GM21529 (cell line): ENCODE data around the gene GPR3.
"Not testable (repeated sequence)": the region's sequence is repeated elsewhere in the genome, so short reads cannot be mapped to it uniquely, and the experiment has no call there.

Experiments used
- ATAC-seq: cut with Tn5 transposase; IDR thresholded peaks from one replicate; pipeline ENCODE4 v1.9.1; 2021; ENCODE audit not compliant: unreplicated experiment

The GPR3 gene

DNA sequence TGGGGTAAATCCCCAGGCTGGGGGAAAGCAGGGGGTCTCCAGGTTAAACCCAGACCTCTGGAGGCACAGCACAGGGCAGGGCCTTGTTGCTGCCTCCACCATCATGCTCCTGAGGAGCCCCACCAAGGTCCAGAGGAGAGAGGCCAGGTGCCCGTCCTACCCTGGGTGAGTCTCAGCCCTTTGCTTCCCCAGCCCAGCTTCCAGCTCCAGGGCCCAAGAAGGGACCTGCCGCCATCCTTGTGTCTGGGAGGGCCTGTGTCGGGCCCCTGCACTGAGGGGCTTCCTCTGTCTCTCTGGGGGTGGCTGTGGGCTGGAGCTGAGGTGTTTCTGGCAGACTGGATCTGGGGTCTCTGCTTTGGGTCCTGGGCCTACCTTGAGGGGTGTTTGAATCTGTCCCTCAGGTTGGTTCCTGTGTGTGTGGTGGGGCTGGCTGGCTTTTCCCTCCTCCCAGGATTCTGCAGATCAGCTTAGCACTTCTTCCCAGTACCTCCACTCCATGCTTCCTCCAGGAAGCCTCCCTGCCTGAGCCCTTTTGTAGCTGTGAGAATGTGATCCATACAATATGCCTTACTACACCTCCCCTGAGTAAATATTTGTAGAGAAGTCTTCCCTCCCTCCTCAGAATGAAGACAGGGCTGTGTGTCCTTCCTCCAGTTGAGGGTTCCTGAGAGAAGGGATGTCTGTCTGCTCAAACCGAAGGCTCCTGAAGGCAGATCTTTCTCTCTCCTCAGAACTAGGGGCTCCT, 6.2 kb downstream of the GPR3 start:
- ATAC-seq = no peak

DNA sequence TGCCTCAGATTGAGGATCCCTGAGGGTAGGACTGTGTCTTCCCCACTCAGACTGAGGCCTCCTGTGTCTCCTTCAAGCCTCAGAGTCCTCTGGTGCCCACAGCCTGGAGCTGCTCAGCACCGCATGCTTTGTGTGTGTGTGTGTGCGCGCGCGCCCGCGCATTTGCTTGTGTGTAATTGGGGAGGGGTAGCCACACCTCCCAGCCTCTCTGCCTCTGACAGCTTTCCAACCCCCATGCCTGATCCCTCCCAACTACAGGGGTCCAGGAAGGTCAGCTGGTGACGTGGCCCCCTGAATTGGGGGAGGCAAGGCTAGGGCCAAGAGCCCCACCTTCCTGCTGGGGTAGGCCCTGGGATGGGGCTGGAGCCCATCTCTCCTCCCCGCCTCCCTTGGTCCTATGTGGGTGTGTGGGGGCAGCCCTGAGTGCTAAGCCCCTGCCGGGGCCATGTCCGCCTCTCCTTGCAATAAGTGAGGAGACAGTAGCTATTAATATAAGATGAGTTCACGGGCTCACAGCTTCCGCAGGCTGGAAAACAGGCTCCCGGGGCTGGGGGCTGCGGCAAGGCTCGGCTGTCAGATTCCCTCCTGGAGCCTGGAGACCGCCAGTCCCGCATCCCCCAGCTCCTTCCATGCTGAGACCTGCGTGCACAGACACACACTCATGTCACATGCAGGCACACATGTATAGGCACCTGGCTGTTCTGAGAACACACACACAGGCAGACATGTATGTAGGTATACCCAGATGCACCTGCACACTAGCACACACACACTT, 7.0 kb downstream of the GPR3 start:
- no peak for ATAC-seq

DNA sequence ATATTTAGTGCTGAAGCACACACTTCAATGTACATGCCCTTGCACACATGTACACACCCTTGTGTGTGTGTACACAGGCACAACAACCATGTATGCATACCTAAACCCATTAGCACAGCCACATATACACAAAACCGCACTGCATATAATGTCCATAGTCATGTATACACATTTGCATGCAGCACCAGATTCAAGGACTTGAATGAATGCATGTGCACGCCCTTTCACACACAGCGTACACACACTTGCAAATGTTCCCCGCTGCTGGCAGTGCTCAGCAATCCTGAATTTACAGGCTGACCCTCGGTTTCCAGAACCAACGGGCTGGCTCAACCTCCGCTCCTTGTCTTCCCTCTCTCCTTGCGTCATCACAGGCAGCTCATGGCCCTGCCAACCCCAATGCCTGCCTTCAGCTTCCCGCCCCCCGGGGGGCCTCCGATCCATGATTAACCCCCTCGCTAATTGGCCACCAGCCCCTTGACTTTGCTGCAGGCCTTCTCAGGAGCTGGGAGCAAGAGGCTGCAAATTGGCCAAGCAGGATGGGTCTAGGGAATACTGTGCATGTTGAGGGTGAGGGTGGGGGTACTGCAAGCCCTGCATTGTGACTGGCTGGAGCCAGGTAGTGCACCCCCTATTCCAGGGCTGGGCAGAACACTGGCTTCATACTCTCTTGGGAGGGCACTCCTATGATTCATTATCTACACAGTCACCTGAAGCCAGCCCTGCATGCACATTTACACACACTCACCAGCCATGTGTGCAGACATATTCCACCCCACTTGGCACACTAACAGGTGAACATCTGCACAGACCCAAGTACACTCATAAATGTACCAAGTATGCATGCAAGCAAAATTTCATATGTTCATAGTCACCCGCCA, 7.9 kb downstream of the GPR3 start:
- ATAC-seq = no peak

DNA sequence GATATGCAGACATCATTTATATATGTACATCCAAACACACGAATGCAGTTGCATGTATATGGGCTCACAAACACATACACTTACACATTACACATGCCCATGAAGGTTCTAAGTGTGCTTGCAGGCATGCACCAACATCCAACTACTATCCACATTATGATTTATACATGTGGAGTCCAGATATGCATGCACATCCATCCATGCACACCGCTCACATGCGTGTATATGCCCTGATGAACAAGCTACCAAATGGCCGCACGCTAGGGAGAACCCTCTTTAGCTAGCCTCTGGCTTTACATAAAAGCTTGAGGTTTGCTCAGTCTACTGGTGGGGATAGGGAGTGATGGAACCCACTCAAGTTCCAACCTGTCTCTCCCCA, 8.5 kb downstream of the GPR3 start:
- ATAC-seq = no peak

DNA sequence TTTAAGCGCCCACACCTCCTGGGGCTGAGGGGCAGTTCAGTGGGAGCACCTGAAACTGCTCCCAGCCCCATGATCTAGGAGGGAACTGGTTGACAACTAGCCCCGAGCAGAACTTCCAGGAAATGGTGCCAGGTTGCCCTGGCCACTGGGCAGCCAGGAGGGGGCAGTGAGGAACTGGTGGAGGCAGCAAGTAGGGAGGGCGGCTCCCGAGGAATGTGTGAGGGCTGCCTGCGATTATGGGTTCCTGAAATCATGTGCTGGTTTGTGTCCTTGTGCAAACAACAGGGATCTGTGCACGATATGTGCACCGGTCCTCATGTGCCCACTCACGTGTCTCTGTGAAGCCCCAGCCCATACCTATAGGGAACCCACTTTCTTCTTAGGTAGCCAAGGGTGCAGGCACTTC, 9.9 kb downstream of the GPR3 start:
- ATAC-seq = no peak

DNA sequence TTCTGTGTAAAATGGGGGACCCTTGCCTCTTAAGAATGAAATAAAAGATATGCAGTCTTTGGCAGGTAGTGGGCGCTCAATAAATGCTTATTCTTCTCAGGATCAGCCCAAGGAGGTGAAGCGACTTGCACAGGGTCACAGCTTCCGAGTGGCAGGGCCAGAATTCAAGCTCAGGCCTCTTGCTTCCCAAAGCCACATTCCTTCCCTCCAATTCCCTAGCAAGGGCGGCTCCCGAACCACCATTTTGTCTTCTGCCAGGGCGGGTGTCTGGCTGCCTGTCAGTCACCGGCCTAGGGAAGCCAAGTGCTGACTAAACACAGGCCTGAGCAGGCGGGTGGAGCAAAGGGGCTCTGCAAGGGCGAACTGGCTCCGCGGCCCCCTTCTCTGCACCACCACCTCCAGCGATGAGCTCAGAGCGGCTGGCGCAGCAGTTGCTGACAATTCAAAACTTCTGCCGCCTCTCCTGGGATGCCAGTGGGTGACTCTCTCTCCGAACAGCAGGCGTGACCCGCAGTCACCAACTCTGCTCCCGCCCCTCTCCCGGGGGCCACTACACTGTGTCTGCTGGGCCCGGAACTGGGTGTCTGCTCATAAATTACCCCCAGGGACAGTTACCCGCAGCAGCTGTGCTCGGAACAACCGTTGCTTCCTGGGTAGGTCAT, 10.8 kb downstream of the GPR3 start:
- no peak for ATAC-seq

DNA sequence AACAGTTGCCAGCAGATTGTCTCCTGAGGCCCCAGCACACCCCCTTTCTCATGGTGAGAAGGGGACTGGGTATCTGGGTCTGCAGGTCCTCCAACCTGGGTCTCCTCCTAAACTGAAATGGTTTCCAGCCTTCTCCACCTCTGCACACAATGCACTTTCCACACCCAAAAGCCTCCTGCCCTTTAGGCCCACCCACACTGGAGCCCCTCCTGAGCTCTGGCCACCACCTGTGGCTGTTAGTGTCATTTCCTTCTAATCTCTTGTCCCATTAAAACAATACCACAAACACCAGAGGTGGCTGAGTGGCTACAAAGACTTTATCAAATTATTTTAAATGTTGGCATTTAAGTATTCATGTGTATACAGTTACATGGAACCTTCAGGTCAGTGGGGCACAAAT, 11.5 kb downstream of the GPR3 start:
- ATAC-seq = no peak

DNA sequence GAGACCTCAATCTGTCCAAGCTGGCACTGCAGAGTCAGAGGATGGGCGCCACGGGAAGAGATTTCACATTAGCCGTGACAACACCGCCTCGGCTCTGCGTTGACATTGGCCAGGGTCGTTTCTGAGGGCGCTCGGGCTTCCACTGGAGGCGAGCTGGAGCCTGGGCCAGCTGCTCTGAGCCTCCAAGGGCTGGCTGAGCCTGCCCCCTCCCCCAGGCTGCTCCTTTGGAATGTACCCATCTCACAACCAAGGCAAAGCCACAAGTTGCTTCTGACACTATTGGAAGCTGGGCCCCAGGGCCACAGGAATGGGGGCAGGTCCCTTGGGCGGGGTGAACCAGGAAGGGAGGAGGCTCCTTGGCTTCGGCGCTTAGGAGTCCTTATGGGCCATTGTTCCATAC, 12.7 kb downstream of the GPR3 start:
- no peak for ATAC-seq

DNA sequence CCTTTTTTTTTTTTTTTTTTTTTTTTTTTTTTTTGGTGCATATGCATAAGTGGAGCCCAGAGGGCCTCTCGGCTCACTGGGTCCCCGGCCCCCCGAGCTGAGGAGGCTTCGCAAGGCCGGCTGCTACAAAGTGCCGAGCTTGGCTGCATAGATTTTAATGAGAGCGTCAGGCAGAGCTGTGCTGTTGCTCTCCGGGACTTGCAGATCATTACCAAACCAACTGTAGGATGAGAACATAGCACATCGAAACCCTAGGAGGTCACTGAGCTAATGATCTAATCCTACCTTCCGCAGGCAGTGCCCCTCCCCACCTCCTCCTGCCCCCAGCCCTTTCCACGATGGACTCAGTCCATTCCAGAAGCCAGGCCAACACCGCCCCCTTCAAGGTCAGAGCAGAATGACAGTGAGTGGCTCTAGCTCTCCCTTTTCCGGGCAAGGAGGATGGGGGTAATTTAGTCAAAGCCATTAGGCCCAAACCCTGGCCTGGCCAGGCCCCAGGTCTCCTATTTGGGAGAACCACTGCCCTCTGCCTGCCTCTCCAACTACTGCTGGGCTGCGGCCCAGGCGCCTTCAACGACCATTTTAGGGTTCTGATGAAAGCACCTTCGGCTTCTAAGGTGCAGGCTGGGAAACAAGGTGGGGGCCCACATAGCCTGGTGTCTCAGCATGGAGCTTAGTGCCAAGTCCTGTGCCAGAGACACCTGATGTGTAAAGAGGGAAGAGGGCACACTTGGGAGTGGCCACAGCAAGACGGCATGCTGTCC, 13.4 kb downstream of the GPR3 start:
- not testable (repeated sequence) for ATAC-seq

DNA sequence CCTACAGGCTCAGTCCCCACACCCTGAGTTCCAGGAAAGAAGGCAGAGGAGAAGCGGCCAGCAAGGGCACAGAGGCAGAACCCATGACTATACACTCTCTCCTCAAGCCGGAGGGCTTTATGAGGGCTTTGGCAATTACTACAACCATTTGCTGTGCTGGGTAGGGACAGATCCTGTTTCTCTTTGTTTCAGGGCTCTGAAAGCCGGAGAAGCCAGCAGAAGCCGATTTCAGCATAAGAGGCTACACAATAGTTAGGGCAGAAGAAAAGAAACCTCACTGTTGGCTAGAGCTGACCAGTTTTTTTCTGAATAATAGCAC, 13.9 kb downstream of the GPR3 start:
- ATAC-seq = no peak

DNA sequence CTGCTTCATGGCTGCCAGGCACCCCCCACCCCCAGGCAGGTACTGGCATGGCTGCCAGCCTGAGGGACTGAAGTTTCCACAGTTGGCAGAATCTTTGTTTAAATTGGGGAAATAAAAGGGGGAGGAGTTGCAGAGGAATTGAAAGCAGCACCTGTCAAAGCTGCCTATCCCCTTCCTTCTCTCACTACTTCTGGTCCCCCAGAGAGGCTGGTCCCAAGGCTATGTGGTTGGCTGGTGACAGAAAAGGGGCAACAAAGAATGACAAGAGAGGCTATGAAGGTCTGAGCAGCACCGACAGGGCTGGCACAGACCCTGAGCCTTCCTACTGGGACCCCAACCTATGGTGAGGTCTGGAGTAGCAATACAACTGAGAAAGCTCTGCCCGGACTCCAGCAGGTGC, 14.4 kb downstream of the GPR3 start:
- not testable (repeated sequence) for ATAC-seq

DNA sequence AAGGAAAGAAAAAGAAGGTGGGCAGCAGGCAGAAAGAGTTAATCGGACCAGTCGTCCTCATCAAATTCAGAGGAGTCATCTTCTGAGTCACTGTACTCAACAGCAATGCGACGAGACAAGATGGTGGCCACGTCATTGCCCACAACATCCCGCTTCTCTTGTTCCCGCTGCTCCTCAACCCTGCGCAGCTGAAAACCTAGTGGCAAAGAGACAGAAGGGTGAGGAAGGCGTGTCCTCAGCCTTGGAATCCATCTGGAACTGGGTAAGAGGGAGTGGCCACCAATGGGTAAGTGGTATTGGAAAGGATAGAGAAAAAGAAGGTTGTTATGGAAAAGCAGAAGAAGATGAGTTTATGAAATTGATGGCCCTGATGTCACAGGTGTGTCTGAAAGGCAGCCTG, 15.7 kb downstream of the GPR3 start:
- no peak for ATAC-seq

DNA sequence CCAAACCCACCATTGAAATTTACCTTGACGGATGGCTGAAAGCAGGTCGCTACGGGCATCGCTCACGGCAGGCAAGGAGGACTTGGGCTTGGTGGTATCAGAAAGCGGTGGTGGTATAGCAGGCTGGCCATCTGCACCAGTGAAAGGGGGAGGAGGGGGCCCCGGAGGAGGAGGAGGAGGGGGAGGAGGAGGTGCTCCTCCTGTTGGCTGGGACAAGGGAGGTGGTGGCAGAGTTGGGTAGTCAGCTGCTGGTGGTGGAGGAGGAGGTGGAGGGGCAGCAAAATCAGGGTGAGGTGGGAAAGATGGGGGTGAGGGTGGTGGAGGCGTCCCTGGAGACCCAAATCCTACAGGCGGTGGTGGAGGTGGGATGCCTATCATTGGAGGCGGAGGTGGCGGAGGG, 17.2 kb downstream of the GPR3 start:
- ATAC-seq = no peak

DNA sequence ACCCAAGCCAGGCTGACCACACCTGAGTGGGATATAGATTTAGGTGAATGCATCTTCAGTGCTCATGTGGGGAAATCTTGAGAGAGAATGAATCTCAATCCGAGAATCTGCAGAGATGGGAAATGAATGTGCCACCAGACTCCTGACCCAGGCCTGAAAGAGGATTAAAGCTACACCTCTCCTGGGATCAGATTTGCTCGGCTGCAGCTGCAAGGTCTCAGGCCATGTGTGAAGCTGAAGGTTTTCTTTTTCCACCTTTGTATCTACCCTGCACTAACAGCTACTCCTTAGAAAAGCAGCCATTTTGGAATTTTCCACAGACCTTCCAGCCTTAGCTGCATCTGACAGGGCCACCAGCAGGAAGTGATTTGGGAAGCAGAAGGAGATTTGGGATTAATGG, 18.3 kb downstream of the GPR3 start:
- ATAC-seq = no peak

DNA sequence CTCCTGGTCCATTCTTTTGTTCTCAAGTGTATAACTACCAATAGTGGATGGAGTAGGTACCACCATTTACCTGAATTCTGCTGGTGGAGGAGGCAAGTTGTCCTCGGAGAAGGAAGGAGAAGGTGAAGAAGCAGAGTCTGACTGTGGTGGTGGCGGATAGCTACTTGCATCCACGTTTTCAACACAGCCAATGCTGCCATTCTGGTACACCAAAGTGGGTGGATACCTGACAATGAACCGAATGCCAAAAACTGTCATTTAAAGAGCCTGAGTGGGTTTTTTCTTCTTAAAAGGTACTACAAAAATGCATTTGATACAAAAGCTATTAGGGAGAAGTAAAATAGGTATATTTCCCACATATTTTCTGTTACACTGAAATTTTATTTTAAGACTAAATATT, 20.1 kb downstream of the GPR3 start:
- ATAC-seq = no peak

DNA sequence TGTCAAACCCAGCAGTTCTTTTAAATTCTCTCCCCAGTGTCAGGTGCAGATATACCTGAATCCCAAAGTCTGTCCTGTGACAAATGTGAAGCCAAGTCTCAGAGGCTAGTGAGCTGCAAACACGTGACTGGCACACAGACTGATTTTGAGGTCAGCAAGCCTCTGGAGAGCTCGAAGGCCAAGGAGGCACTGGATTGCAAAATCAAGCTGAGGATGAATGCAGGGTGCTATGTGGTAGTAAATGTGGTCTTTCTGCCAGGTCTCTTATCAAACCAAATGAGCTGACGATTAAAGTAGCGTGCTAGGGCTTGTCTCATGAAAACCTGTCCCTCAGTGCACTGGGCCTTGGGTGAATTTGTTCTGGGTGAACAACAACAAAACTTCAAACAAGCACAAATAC, 20.6 kb downstream of the GPR3 start:
- no peak for ATAC-seq

DNA sequence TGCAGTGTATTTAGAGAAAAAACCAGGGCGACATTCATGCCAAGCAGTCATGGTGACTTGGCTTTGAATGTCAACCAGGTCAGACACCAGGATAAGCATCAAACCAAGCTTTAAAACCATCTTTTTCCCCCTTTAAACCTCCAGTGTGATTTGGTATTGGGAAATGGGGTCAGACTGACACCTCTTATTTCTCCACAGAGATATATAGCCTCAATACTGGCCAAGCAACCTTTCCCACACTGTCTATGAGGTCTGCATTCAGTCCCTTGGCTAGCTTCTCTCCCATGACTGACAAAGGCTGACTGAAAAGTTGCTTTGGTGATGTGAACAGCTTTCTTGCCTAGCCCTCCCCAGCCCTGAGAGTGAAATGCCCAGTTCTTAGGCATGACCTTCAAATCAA, 21.7 kb downstream of the GPR3 start:
- no peak for ATAC-seq

DNA sequence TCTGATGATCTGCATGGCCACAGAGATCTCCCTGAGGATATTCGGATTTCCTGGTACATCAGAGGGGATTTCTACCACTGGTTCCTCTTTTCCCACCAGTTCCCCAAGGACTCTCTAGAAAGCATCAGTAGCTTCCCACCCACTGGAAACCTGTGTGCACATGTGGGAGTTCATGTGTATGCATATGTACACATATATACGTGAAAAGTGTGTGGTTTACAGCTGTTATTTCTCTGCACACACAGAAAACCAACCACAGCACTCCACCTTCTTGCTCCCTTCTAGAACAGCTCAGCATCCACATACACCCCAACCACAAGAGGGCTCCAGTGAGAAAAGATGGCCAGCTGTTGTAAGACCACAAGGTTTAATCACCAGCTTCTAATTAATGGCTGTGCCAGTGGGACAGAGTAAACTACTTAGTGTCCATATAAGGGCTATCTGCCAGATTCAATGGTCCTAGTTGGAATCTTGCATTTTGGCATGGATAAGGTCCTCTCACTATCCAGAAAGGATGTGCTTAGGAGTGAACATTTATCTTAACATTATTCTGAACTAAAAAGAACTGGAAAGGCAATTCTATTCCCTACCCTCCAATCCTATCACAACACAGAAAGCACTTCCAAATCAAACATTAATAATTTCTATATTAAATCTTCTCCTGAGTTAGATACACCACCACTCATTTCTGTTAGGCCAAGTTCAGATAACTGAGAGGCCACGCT, 24.1 kb downstream of the GPR3 start:
- ATAC-seq = no peak

DNA sequence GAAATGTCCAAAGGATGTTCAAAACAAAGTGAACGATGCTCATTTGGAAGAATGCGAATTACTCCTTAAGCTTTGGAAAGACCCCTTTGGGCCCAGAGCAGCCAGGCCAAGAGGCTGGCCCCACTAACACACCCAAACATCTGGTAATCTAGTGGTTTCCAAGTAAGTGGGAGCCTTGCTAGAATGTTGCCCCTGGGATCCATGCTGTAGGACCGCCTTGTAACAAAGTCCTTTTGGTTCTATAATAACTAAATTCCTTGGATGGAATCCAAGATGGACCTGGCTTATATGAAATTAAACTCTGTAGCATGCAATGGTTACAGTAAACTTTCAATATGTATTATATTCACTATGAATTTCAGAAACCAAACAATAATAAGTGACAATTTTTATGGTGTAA, 25.3 kb downstream of the GPR3 start:
- no peak for ATAC-seq
